Activated CD8-positive, alpha-beta T cell treated with anti-CD3 and anti-CD28 coated beads, Interleukin-2, amount 10 ng/mL, durations not matched to agents 7 days and 5 days (primary cell): ENCODE measurements around the gene SARS1. TPM values are rescaled to one million over a fixed set of nuclear protein-coding genes. Genes with fewer than 3 reads are reported as not detected.

Experiments used
- ATAC-seq: fragments of 150-1000 bp; cut with Tn5 transposase; one replicate; pipeline ENCODE4 v1.10.0; 2021; ENCODE audit warnings: moderate library complexity
- CTCF ChIA-PET: fragments of 350-600 bp; sonication (Branson Sonifier 250); formaldehyde crosslinking; loops from one replicate; lab custom pipeline; 2021; ENCODE audit warnings: antibody characterized with exemption; lab: Charles Lee
- POLR2A ChIA-PET: fragments of 350-600 bp; sonication (Branson Sonifier 250); formaldehyde crosslinking; loops from one replicate; lab custom pipeline; 2021; ENCODE audit warnings: antibody characterized with exemption; lab: Charles Lee
- DNase-seq: peaks from one replicate; pipeline ENCODE4 v3.0.0-alpha.2; 2020
- H3K27ac Mint-ChIP-seq: one replicate; pipeline ENCODE4 v1.8.0; 2021; ENCODE audit warnings: mild to moderate bottlenecking, mixed read lengths
- H3K27me3 Mint-ChIP-seq: one replicate; pipeline ENCODE4 v1.8.0; 2021; ENCODE audit warnings: low read depth, mixed read lengths
- H3K36me3 Mint-ChIP-seq: one replicate; pipeline ENCODE4 v1.8.0; 2021; ENCODE audit warnings: low read depth, mixed read lengths
- H3K4me1 Mint-ChIP-seq: one replicate; pipeline ENCODE4 v1.8.0; 2021; ENCODE audit warnings: low read depth, mixed read lengths
- H3K4me3 Mint-ChIP-seq: one replicate; pipeline ENCODE4 v1.8.0; 2021; ENCODE audit warnings: mild to moderate bottlenecking, mixed read lengths
- H3K9me3 Mint-ChIP-seq: one replicate; pipeline ENCODE4 v1.8.0; 2022; ENCODE audit warnings: mixed read lengths; ENCODE audit not compliant: insufficient read depth
- total RNA-seq, 2 experiments: library from RNA; stranded (reverse); gene quantifications; one replicate each; pipeline ENCODE4 v1.2.3, GENCODE V29; 2021

SARS1 gene
- total RNA-seq, 2 experiments from 2014 or later = 145 to 157 TPM

DNA sequence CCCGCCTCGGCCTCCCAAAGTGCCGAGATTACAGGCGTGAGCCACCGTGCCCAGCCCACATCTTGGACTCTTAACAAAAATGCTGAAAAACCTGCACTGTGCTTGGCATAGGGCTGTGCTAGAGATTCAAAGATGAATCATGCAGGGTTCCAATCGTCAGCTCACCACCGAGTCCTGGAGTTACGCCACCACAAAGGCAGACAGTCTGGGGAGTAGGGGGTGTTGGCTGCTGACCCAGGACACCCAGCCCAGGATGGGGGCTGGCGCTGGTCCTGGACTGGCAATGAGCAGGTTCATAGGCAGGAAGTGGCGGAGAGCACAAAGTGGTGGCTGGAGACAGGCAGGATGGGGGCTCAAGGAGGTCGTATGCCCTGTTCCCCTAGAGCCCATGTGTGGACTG lies 53.2 kb downstream of the SARS1 start:
- Mint-ChIP-seq H3K27ac (no peak overlapping the region), H3K36me3 (no peaks in the 10 kb centered on the region), H3K9me3 (no peaks in the 10 kb centered on the region), H3K27me3 (no peaks in the 10 kb centered on the region), H3K4me3 (no peak overlapping the region), H3K4me1 (peaks cover 4% of the 10 kb centered on the region)
- ChIA-PET POLR2A (no interaction called here), CTCF (interaction anchor here (0.7 kb wide), 1 partner anchor 142 kb away, joined by 3 read pairs; no protein-coding TSS in a partner anchor)
- ATAC-seq = no peak
- DNase-seq = no peak

DNA sequence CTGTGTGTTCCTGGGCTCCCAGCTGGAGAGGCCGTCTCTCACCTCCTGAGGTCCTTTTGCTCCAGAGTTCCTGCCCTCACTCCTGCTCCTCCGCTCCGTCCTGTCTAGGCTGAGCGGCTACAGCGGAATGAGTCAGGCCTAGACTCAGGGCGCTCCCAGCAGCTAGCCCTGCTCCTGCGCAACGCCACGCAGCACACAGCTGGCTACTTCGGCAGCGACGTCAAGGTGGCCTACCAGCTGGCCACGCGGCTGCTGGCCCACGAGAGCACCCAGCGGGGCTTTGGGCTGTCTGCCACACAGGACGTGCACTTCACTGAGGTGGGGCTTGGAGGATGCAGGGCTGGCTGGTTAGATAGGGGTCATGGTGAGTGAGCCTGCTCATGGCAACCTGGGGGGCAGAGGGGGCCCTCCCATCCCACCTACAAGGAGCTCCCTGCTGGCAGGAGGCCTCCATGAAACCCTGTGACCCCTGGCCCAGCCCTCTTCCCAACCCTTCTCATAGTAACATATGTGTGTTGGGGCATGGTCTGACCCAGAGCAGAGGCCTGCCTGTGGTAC lies 54.1 kb downstream of the SARS1 start:
- ChIA-PET POLR2A (no interaction called here), CTCF (interaction anchor here (1.5 to 1.7 kb wide), 2 partner anchors 9 to 132 kb away, joined by 4 to 7 read pairs; no protein-coding TSS in a partner anchor)
- Mint-ChIP-seq H3K9me3 (no peaks in the 10 kb centered on the region), H3K4me3 (no peak overlapping the region), H3K4me1 (peaks cover 4% of the 10 kb centered on the region), H3K36me3 (no peaks in the 10 kb centered on the region), H3K27me3 (no peaks in the 10 kb centered on the region), H3K27ac (no peak overlapping the region)
- no peak for ATAC-seq
- no peak for DNase-seq

DNA sequence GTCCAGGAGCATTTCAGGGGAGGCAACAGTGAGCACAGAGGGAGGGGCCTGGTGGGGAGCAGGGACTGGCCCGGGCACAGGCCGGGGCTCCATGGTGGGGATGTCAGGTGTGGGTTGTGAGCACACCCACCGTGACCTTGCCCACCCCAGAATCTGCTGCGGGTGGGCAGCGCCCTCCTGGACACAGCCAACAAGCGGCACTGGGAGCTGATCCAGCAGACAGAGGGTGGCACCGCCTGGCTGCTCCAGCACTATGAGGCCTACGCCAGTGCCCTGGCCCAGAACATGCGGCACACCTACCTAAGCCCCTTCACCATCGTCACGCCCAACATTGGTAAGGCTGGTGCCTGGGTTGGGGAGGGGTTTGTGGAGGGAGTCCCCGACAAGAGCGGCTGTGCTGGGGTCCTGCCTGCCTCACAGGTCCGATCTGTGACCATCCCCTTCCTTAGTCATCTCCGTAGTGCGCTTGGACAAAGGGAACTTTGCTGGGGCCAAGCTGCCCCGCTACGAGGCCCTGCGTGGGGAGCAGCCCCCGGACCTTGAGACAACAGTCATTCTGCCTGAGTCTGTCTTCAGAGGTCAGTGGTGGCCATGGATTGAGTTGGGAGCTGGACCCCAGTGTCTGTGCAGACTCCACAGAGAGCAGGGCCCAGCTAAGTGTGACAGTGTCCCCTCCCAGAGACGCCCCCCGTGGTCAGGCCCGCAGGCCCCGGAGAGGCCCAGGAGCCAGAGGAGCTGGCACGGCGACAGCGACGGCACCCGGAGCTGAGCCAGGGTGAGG lies 54.9 kb downstream of the SARS1 start:
- no peaks in the 10 kb centered on the region for H3K36me3 Mint-ChIP-seq
- no peak for ATAC-seq
- ChIA-PET POLR2A (no interaction called here), CTCF (interaction anchor here (0.9 to 1.7 kb wide), 3 partner anchors 8 to 264 kb away, joined by 3 to 7 read pairs (median 4); no protein-coding TSS in a partner anchor)
- no peak overlapping the region for H3K4me3 Mint-ChIP-seq
- no peaks in the 10 kb centered on the region for H3K27me3 Mint-ChIP-seq
- H3K9me3 Mint-ChIP-seq = no peaks in the 10 kb centered on the region
- DNase-seq = no peak
- peaks cover 3% of the 10 kb centered on the region for H3K4me1 Mint-ChIP-seq
- no peak overlapping the region for H3K27ac Mint-ChIP-seq

DNA sequence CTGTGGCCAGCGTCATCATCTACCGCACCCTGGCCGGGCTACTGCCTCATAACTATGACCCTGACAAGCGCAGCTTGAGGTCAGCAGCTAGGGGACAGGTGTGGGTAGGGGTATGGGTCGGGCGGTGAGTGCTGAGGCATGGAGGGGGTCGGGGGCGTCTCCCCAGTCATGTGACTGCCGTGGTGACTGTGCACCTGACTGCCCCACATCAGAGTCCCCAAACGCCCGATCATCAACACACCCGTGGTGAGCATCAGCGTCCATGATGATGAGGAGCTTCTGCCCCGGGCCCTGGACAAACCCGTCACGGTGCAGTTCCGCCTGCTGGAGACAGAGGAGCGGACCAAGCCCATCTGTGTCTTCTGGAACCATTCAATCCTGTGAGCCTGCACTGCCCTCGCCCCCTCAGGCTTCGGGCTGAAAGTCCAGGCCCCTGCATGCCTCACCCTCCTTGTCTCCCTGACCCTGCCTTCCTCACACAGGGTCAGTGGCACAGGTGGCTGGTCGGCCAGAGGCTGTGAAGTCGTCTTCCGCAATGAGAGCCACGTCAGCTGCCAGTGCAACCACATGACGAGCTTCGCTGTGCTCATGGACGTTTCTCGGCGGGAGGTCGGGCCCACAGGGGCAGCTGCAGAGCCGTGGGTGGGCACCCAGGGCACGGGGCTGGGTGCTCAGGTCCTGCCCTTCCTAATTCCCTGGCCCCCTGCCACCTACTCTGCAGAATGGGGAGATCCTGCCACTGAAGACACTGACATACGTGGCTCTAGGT lies 55.7 kb downstream of the SARS1 start:
- POLR2A ChIA-PET = no interaction called here
- Mint-ChIP-seq H3K27me3 (no peaks in the 10 kb centered on the region), H3K9me3 (no peaks in the 10 kb centered on the region), H3K4me3 (no peak overlapping the region), H3K27ac (no peak overlapping the region), H3K4me1 (peaks cover 10% of the 10 kb centered on the region), H3K36me3 (no peaks in the 10 kb centered on the region)
- no peak for DNase-seq
- ATAC-seq = no peak
- CTCF ChIA-PET = interaction anchor here (0.7 to 1.7 kb wide), 3 partner anchors 68 to 263 kb away, joined by 3 to 4 read pairs (median 3); no protein-coding TSS in a partner anchor

DNA sequence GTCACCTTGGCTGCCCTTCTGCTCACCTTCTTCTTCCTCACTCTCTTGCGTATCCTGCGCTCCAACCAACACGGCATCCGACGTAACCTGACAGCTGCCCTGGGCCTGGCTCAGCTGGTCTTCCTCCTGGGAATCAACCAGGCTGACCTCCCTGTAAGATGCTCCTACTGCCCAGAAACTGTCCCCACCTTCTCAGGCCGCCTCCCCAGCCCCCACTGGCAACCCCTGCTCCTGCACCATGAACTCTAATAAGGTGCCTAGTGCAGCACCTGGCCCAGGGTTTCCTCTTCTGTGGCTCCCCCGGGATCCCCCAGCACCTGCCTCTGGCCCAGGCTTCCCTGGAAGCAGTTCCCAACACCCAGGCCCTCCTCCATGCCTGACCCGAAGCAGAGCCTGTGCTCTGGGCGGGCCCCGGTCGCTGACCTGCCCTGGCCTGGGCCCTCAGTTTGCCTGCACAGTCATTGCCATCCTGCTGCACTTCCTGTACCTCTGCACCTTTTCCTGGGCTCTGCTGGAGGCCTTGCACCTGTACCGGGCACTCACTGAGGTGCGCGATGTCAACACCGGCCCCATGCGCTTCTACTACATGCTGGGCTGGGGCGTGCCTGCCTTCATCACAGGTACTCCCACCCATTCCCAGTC lies 56.4 kb downstream of the SARS1 start:
- no peaks in the 10 kb centered on the region for H3K9me3 Mint-ChIP-seq

DNA sequence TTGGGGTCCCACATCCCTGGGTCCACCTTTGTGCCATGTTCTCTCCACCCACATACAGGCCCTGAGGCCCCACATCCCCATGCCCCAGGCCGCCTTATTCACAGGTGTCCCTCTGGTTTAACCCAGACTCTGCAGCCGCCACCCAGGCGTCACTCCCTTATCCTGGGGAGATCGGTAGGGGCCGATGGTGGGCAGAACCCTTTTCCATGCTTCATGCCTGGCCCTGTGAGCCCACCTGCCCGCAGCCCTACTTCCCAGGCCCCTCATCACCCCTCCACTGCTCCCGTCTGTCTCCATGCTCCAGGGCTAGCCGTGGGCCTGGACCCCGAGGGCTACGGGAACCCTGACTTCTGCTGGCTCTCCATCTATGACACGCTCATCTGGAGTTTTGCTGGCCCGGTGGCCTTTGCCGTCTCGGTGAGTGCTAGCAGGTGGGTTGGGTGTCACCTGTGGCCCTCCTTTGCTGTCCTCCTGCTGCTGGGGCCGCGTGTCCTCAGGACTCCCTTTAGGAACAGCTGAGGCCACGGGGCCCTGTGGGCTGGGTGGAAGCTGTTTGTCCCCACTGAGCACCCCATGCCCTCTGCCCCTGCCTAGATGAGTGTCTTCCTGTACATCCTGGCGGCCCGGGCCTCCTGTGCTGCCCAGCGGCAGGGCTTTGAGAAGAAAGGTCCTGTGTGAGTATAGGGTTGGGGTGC lies 57.1 kb downstream of the SARS1 start:
- ATAC-seq = no peak
- Mint-ChIP-seq H3K27me3 (no peaks in the 10 kb centered on the region), H3K27ac (no peak overlapping the region), H3K36me3 (no peaks in the 10 kb centered on the region), H3K4me3 (no peak overlapping the region), H3K9me3 (no peaks in the 10 kb centered on the region), H3K4me1 (peaks cover 21% of the 10 kb centered on the region)
- DNase-seq = no peak
- ChIA-PET CTCF (no interaction called here), POLR2A (no interaction called here)

More for the DNA sequence above, 56.4 kb downstream of the SARS1 start:
- POLR2A ChIA-PET = no interaction called here
- H3K27ac Mint-ChIP-seq = no peak overlapping the region
- H3K4me3 Mint-ChIP-seq = no peak overlapping the region
- no peaks in the 10 kb centered on the region for H3K27me3 Mint-ChIP-seq
- H3K4me1 Mint-ChIP-seq = peaks cover 17% of the 10 kb centered on the region
- CTCF ChIA-PET = interaction anchor here (0.7 kb wide), 1 partner anchor 69 kb away, joined by 3 read pairs; no protein-coding TSS in a partner anchor
- no peak for ATAC-seq
- DNase-seq = no peak
- no peaks in the 10 kb centered on the region for H3K36me3 Mint-ChIP-seq

DNA sequence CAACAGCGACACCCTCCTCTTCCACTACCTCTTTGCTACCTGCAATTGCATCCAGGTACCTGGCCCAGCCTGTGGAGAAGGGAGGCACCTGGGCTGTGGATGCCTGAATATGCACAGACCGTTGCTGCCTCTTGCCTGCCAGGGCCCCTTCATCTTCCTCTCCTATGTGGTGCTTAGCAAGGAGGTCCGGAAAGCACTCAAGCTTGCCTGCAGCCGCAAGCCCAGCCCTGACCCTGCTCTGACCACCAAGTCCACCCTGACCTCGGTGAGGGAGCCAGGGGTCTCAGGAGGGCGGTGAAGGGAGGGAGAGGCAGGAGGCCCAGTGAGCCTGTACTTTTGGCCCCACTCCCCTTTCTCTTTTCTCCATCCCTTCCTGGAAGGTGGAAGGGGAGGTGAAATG lies 57.7 kb downstream of the SARS1 start:
- H3K9me3 Mint-ChIP-seq = no peaks in the 10 kb centered on the region
- H3K27ac Mint-ChIP-seq = no peak overlapping the region
- H3K4me1 Mint-ChIP-seq = peaks cover 21% of the 10 kb centered on the region
- ChIA-PET CTCF (no interaction called here), POLR2A (no interaction called here)
- no peak overlapping the region for H3K4me3 Mint-ChIP-seq
- ATAC-seq (no peak), DNase-seq (no peak)
- no peaks in the 10 kb centered on the region for H3K27me3 Mint-ChIP-seq
- H3K36me3 Mint-ChIP-seq = no peaks in the 10 kb centered on the region

DNA sequence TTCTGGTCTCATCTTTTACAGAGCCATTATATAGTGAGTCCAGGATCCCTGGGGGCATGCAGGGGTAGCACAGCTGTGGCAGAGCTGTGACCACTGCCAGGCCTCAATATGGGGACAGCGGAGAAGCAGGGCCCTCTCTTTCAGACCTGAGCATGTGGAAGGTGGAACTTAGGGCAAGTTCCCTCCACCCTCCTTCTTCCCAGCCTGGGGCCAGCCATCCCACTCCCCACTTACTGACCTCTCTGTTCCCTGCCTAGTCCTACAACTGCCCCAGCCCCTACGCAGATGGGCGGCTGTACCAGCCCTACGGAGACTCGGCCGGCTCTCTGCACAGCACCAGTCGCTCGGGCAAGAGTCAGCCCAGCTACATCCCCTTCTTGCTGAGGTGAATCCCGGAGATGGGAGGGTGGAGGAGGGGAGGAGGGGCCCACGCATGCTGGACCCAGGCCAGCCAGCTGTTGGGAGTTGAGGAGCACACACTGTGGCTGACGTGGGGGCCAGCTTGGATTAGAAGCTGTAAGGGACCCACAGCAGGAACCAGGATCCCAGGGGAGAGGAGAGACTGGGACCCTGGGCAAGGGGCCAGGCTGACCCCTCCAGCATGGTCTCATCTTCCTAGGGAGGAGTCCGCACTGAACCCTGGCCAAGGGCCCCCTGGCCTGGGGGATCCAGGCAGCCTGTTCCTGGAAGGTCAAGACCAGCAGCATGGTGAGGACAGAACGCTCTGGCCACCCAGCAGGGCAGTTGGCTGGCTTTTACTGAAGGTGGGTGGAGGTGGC lies 58.5 kb downstream of the SARS1 start:
- DNase-seq (no peak), ATAC-seq (no peak)
- ChIA-PET CTCF (no interaction called here), POLR2A (no interaction called here)
- H3K27me3 Mint-ChIP-seq = no peaks in the 10 kb centered on the region
- peaks cover 21% of the 10 kb centered on the region for H3K4me1 Mint-ChIP-seq
- no peak overlapping the region for H3K27ac Mint-ChIP-seq
- H3K9me3 Mint-ChIP-seq = no peaks in the 10 kb centered on the region
- H3K36me3 Mint-ChIP-seq = no peaks in the 10 kb centered on the region
- H3K4me3 Mint-ChIP-seq = no peak overlapping the region

DNA sequence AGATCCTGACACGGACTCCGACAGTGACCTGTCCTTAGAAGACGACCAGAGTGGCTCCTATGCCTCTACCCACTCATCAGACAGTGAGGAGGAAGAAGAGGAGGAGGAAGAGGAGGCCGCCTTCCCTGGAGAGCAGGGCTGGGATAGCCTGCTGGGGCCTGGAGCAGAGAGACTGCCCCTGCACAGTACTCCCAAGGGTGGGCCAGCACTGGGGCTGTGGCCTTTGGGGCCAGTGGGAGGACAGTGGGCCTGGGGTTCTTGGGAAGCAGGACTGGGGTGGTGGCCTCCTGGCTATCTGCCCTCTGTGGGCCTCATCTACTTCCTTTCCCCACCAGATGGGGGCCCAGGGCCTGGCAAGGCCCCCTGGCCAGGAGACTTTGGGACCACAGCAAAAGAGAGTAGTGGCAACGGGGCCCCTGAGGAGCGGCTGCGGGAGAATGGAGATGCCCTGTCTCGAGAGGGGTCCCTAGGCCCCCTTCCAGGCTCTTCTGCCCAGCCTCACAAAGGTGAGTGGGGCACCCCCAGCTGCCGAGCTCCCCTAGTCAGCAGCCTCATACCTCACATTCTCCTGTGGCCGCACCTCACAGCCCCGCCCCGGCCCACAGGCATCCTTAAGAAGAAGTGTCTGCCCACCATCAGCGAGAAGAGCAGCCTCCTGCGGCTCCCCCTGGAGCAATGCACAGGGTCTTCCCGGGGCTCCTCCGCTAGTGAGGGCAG lies 59.3 kb downstream of the SARS1 start:
- ChIA-PET CTCF (no interaction called here), POLR2A (interaction anchor here (1.0 kb wide), 1 partner anchor 10 kb away, joined by 3 read pairs; the partner anchor contains the start of gene PSRC1)
- H3K4me1 Mint-ChIP-seq = peaks cover 25% of the 10 kb centered on the region
- ATAC-seq = no peak
- no peaks in the 10 kb centered on the region for H3K27me3 Mint-ChIP-seq
- no peak overlapping the region for H3K27ac Mint-ChIP-seq
- no peak overlapping the region for H3K4me3 Mint-ChIP-seq
- no peak for DNase-seq
- no peaks in the 10 kb centered on the region for H3K9me3 Mint-ChIP-seq
- H3K36me3 Mint-ChIP-seq = no peaks in the 10 kb centered on the region
